C4-2B (cell line): ENCODE results near the gene CFTR.

Source experiments
- H3K27ac ChIP-seq: fragments of 450-650 bp; 2 replicates; pipeline ENCODE4 v1.5.1; 2017
- CTCF ChIP-seq: fragments of 450-650 bp; conservative IDR thresholded peaks from 2 replicates; pipeline ENCODE4 v1.5.1; 2017; ENCODE audit warnings: mild to moderate bottlenecking
- ZFX ChIP-seq: fragments of 450-650 bp; IDR thresholded peaks from 2 replicates; pipeline ENCODE4 v1.6.1; 2017

CFTR gene

GRCh38 chr7:117621075-117621618 is 141.3 kb downstream of the CFTR start:
- TF ChIP-seq CTCF (no peak), ZFX (no peak)
- no peak overlapping the region for H3K27ac ChIP-seq

GRCh38 chr7:117623606-117624005 is 143.8 kb downstream of the CFTR start:
- no peak for TF ChIP-seq ZFX
- no peak for TF ChIP-seq CTCF
- H3K27ac ChIP-seq: no peak overlapping the region

GRCh38 chr7:117630501-117630900 is 150.7 kb downstream of the CFTR start:
- no peak overlapping the region for H3K27ac ChIP-seq
- no peak for TF ChIP-seq ZFX
- TF ChIP-seq CTCF: no peak

- H3K27ac ChIP-seq: no peak overlapping the region
- TF ChIP-seq CTCF (no peak), ZFX (no peak)
Observed at GRCh38 chr7:117630907-117631564, 151.2 kb downstream of the CFTR start.

- no peak for TF ChIP-seq CTCF
- TF ChIP-seq ZFX: no peak
- no peak overlapping the region for H3K27ac ChIP-seq
Observed at GRCh38 chr7:117631652-117632051, 151.8 kb downstream of the CFTR start.

GRCh38 chr7:117637937-117638336 is 158.1 kb downstream of the CFTR start:
- TF ChIP-seq CTCF: no peak
- TF ChIP-seq ZFX: no peak
- no peak overlapping the region for H3K27ac ChIP-seq

GRCh38 chr7:117639966-117640365 is 160.1 kb downstream of the CFTR start:
- H3K27ac ChIP-seq: no peak overlapping the region
- TF ChIP-seq ZFX: no peak
- TF ChIP-seq CTCF: no peak
